Left forelimb (tissue), 1 donor: ENCODE results near the gene NLRP13.
"Not testable (repeated sequence)": the region's sequence is repeated elsewhere in the genome, so short reads cannot be mapped to it uniquely, and the experiment has no call there.

Experiments used
- DNase-seq: peaks from one replicate; pipeline ENCODE4 v3.0.0-alpha.2; 2018; ENCODE audit warnings: low spot score

Gene NLRP13, protein sequence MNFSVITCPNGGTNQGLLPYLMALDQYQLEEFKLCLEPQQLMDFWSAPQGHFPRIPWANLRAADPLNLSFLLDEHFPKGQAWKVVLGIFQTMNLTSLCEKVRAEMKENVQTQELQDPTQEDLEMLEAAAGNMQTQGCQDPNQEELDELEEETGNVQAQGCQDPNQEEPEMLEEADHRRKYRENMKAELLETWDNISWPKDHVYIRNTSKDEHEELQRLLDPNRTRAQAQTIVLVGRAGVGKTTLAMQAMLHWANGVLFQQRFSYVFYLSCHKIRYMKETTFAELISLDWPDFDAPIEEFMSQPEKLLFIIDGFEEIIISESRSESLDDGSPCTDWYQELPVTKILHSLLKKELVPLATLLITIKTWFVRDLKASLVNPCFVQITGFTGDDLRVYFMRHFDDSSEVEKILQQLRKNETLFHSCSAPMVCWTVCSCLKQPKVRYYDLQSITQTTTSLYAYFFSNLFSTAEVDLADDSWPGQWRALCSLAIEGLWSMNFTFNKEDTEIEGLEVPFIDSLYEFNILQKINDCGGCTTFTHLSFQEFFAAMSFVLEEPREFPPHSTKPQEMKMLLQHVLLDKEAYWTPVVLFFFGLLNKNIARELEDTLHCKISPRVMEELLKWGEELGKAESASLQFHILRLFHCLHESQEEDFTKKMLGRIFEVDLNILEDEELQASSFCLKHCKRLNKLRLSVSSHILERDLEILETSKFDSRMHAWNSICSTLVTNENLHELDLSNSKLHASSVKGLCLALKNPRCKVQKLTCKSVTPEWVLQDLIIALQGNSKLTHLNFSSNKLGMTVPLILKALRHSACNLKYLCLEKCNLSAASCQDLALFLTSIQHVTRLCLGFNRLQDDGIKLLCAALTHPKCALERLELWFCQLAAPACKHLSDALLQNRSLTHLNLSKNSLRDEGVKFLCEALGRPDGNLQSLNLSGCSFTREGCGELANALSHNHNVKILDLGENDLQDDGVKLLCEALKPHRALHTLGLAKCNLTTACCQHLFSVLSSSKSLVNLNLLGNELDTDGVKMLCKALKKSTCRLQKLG

GRCh38 chr19:55931936-55932386 is at the start of gene NLRP13:
Gene NLRP13 (minus strand): TSS chr19:55932336. CDS start chr19:55932311, 25 bp downstream.
- DNase-seq: no peak

DNA sequence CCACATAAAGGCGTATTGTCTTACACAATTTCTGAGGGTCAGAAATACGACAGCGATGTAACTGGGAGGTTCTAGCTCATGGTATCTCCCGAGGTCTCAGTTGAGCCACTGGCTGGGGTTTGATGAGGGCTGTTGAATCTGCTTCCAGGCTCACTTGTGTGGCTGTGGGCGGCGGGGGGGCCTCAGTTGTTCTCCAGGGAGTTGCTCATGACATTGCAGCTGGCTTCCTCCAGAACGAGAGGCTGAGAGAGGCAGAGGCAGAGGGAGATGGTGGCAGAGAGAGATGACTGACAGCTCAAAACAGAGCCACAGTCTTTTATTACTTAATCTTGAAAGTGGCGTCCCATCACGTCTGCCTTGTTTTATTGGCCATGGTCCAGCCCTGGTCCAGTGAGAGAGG is 48.3 kb upstream of the NLRP13 start:
- no peak for DNase-seq

GRCh38 chr19:55973982-55974381 is 41.8 kb upstream of the NLRP13 start:
- no peak for DNase-seq

DNA sequence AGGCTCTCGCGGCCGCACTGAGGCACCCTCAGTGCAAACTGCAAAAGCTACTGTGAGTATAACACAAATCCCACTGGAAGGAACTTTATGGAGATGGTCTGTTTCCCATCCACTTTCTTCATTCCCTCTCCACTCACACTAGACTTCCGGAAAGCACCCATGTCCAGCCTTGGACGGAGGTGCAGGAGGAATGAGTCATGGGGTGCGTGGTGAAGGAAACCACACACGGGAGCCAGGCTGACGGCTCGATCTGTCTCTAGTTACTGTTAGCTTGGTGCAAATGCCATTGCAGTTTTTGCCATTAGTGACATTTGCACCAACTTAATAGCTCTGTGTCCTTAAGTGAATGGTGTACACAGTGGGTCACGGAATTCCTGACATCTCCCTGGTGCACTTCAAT is 30.1 kb upstream of the NLRP13 start:
- DNase-seq: no peak

DNA sequence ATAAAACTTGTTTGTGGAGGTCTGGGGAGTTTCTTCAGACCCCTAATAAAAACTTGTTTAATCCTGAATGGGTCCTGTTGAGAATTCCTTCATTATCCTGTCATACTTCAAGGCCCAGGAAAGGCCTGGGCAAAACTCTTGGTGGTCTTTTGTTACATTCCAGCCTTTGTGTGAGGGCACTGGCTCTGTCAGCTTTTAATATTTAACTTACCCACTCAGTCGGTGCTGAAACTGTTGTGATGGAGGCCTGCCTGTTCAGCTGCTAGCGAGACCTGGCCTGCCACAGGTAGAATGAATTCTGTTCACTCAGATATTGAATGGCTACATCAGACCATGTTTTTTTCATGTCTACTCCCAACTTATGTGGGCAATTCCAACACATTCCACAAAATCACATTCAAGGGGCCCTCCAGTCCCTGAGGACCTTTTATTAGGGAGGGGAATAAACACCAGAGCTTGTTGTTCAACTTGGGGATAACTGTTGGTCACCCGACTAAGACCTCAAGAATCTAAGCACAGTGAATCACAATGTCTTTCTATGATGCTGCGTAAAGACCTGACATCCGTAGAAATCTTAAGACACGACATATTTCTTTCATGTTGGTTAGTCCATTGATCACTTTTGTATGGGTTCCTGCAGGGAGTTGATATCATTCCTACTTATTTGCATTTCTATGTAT is 28.0 kb upstream of the NLRP13 start:
- DNase-seq: no peak

- no peak for DNase-seq
Observed at GRCh38 chr19:55958356-55958755, 26.2 kb upstream of the NLRP13 start.

- DNase-seq: no peak
Observed at GRCh38 chr19:55956431-55956830, 24.3 kb upstream of the NLRP13 start.

DNA sequence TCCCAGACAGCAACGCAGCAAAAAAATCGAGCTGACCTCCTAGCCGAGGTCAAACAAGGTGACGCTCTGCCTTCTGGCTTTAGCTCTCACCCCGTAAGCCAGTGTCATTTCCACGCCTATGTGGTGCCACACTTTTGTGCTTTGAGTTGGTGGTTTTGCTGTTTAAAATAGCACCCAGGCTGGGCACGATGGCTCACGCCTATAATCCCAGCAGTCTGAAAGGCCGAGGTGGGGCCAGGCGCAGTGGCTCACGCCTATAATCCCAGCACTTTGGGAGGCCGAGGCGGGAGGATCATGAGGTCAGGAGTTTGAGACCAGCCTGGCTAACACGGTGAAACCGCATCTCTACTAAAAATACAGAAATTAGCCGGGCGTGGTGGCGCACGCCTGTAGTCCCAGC is 18.4 kb upstream of the NLRP13 start:
- DNase-seq: not testable (repeated sequence)

DNA sequence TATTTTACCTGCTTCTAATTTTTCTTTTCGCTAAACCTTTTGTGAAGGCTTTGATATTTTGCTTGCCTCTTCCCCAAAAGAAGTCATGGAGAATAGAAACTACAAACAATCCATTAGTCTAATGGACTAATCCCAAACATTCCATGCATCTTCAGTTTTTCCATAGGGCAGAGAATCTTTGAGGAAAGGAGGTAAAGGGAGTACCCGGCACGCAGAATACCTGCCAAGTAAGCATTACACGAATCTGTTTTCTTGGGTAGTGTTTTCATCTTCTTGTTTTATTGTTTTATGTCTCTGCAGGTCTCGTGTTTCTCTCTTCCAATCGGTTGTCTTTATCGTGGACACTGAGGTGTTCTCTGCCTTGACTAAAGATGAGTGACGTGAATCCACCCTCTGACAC is 15.4 kb upstream of the NLRP13 start, which contains the start of gene NLRP8:
TSS of gene NLRP8 (plus strand) at position 301 of the 400 bp plus-strand sequence.
- no peak for DNase-seq

DNA sequence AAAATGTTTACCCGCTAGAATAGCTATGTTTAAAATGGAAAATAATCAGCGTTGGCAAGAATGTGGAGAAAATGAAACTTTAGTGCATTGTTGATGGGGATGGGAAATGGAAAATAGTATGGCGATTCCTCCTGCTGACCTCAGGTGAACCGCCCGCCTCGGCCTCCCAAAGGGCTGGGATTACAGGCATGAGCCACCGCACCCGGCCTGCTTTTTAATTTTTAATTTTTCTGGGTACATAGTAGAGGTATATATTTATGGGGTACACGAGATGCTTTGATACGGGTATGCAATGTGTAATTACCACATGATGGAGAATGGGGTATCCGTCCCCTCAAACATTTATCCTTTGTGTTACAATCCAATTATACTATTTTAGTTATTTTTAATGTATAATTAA is 8.2 kb upstream of the NLRP13 start:
- no peak for DNase-seq

DNA sequence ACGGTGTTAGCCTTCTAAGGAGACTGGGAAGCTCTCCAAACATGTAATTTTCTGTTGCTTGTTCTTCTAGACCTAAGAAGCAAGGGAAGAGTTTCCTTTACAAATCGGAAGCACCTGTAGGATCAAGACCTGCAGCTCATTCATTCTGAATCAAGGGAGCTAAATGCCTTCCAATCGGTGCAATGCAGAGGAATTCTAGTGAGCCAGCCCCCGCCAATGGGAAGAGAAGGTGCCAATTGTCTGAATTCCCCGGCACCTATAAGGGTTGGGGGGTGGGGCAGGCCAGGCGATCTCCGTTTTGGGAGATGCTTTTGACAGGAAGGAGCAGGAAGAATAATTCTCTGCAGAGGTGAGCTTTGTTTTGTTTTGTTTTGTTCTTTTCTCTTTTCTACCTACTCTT is 7.1 kb upstream of the NLRP13 start:
- no peak for DNase-seq

GRCh38 chr19:55935206-55935605 is 3.1 kb upstream of the NLRP13 start:
- DNase-seq: no peak

- DNase-seq: no peak
Observed at GRCh38 chr19:55930996-55931515, 1.1 kb downstream of the NLRP13 start.

DNA sequence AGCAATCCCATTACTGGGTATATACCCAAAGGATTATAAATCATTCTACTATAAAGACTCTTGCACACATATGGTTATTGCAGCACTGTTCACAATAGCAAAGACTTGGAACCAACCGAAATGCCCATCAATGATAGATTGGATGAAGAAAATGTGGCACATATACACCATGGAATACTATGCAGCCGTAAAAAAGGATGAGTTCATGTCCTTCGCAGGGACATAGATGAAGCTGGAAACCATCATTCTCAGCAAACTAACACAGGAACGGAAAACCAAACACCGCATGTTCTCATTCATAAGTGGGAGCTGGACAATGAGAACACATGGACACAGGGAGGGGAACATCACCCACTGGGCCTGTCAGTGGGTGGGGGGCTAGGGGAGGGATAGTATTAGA is 2.9 kb downstream of the NLRP13 start:
- DNase-seq: not testable (repeated sequence)

- DNase-seq: no peak
Observed at GRCh38 chr19:55927991-55928390, 4.1 kb downstream of the NLRP13 start.

GRCh38 chr19:55923556-55923955 is 8.6 kb downstream of the NLRP13 start:
- DNase-seq: no peak

GRCh38 chr19:55913643-55914268 is 18.4 kb downstream of the NLRP13 start:
- DNase-seq: no peak

GRCh38 chr19:55912916-55913315 is 19.2 kb downstream of the NLRP13 start:
- DNase-seq: no peak

DNA sequence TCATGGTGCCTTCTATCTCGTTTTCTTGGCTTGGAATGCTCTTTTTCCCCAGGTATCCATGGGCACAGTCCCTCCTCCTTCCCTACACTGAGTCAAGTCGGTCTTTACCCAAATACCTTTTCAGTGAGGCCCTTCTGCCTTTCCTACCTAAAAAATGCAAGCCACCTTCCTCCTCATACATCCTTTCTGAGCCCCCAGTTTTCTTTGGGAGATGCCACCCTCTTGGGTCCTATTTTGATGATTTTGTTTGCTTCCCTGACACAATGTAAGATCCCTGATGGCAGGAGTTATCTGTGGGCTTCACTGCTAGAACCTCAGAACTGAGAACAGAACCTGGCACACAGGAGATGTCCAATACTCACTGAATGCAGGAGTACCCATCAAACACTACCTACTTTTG is 22.3 kb downstream of the NLRP13 start:
- no peak for DNase-seq

DNA sequence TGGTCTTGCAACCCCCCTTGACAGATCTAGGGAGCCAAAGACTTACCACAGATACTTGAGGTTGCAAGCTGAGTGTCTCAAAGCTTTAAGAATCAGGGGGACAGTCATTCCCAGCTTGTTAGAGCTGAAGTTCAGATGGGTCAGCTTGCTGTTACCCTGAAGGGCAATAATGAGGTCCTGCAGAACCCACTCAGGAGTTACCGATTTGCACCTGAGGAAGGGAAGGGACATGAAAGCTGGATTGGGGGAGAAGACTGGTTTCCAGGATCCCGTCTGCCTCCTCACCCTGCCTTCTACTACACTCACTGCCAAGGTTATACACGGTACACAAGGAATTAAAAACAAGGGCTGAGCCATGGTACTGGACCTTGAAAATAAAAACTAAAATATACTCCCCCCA is 24.4 kb downstream of the NLRP13 start:
- DNase-seq: no peak

- no peak for DNase-seq
Observed at GRCh38 chr19:55907286-55907685, 24.9 kb downstream of the NLRP13 start.
